Eye (tissue), 1 donor: ENCODE measurements around the gene FSD1.
"Not testable (repeated sequence)": the region's sequence is repeated elsewhere in the genome, so short reads cannot be mapped to it uniquely, and the experiment has no call there.

Experiments
- DNase-seq: peaks from one replicate; pipeline ENCODE4 v3.0.0-alpha.2; 2015

FSD1 gene

GRCh38 chr19:4304538-4305256 is at the start of gene FSD1:
TSS of gene FSD1 (plus strand) at chr19:4304598. CDS start at chr19:4304747, 149 bp downstream.
- DNase-seq, result peak; percentile 86

GRCh38 chr19:4256563-4256962 is 47.8 kb upstream of the FSD1 start:
- no peak for DNase-seq

- DNase-seq, result no peak
Measured at GRCh38 chr19:4257025-4257424, 47.4 kb upstream of the FSD1 start.

- DNase-seq, result no peak
Measured at GRCh38 chr19:4258181-4258580, 46.2 kb upstream of the FSD1 start.

- DNase-seq, result no peak
Measured at GRCh38 chr19:4260613-4261191, 43.7 kb upstream of the FSD1 start.

- no peak for DNase-seq
Measured at GRCh38 chr19:4264812-4265211, 39.6 kb upstream of the FSD1 start.

GRCh38 chr19:4266253-4267000 is 38.0 kb upstream of the FSD1 start:
- no peak for DNase-seq

GRCh38 chr19:4267101-4267900 is 37.1 kb upstream of the FSD1 start:
- DNase-seq, result peak; percentile 54

GRCh38 chr19:4267901-4268815 is 36.2 kb upstream of the FSD1 start:
- no peak for DNase-seq

- no peak for DNase-seq
Measured at GRCh38 chr19:4268816-4269430, 35.5 kb upstream of the FSD1 start.

GRCh38 chr19:4272894-4273293 is 31.5 kb upstream of the FSD1 start:
- no peak for DNase-seq

- DNase-seq, result not testable (repeated sequence)
Measured at GRCh38 chr19:4274321-4274686, 30.1 kb upstream of the FSD1 start.

GRCh38 chr19:4277191-4277696 is 27.2 kb upstream of the FSD1 start:
- DNase-seq, result peak; percentile 68

- no peak for DNase-seq
Measured at GRCh38 chr19:4278010-4278409, 26.4 kb upstream of the FSD1 start.

GRCh38 chr19:4278419-4279266 is 25.8 kb upstream of the FSD1 start, which contains the start of gene SHD:
TSS of gene SHD (plus strand) at chr19:4279266. CDS start at chr19:4280064, 798 bp downstream.
- peak; percentile 84 for DNase-seq

GRCh38 chr19:4279267-4279529 is 25.2 kb upstream of the FSD1 start:
- no peak for DNase-seq

GRCh38 chr19:4279530-4280422 is 24.6 kb upstream of the FSD1 start:
- peak; percentile 36 for DNase-seq

GRCh38 chr19:4284176-4284958 is 20.0 kb upstream of the FSD1 start:
- DNase-seq, result peak; percentile 37

GRCh38 chr19:4284974-4285373 is 19.4 kb upstream of the FSD1 start:
- no peak for DNase-seq
